ENCODE measurements around the gene PTPRCAP. TPM values are rescaled to one million over a fixed set of nuclear protein-coding genes. Genes with fewer than 3 reads are reported as not detected.
"Not testable (repeated sequence)": the region's sequence is repeated elsewhere in the genome, so short reads cannot be mapped to it uniquely, and the experiment has no call there.

PTPRCAP gene
- total RNA-seq, 1 experiment from 2014 or later = 1.3 TPM

DNA sequence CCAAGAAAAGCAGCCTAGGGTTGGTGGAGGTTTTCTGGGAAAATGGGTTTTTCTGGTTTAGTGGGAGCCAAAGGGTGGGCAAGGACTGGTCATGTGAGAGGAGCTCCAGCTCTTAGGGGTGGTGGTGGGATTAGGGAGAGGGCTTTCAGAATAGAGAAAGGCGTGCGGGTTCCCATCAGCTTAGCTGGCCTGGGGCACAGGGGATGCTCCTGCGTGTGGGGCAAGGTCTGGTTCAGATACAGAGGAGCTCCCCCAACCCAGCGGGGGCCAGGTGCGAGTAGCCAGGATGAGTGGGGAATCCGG lies 30.9 kb upstream of the PTPRCAP start:
- H3K36me3 Mint-ChIP-seq (ENCODE audit: insufficient read depth, unreplicated experiment) = peaks cover 52% of the 10 kb centered on the region
- DNase-seq = no peak
- TF ChIP-seq, protein P1, sequence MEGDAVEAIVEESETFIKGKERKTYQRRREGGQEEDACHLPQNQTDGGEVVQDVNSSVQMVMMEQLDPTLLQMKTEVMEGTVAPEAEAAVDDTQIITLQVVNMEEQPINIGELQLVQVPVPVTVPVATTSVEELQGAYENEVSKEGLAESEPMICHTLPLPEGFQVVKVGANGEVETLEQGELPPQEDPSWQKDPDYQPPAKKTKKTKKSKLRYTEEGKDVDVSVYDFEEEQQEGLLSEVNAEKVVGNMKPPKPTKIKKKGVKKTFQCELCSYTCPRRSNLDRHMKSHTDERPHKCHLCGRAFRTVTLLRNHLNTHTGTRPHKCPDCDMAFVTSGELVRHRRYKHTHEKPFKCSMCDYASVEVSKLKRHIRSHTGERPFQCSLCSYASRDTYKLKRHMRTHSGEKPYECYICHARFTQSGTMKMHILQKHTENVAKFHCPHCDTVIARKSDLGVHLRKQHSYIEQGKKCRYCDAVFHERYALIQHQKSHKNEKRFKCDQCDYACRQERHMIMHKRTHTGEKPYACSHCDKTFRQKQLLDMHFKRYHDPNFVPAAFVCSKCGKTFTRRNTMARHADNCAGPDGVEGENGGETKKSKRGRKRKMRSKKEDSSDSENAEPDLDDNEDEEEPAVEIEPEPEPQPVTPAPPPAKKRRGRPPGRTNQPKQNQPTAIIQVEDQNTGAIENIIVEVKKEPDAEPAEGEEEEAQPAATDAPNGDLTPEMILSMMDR (IDR thresholded peaks at IDR 0.05; ENCODE audit: unreplicated experiment) = no peak
- H3K27ac Mint-ChIP-seq (ENCODE audit: unreplicated experiment) = peak overlapping the region; percentile 64
- peaks cover 10% of the 10 kb centered on the region for H3K27me3 Mint-ChIP-seq (ENCODE audit: unreplicated experiment)
- H3K4me3 Mint-ChIP-seq (ENCODE audit: low read depth, unreplicated experiment) = peak overlapping the region; percentile 85
- intact Hi-C loops (cut with micrococcal nuclease; ENCODE audit: unreplicated experiment) = no loop called here
- CTCF ChIA-PET = interaction anchor here (0.9 to 2.6 kb wide), 5 partner anchors 16 to 157 kb away, joined by 3 to 10 read pairs (median 4); partner anchors contain the start of genes GPR152 and PPP1CA
- no peaks in the 10 kb centered on the region for H3K9me3 Mint-ChIP-seq (ENCODE audit: low read depth, unreplicated experiment)
- H3K4me1 Mint-ChIP-seq (ENCODE audit: low read depth, unreplicated experiment) = peaks cover 42% of the 10 kb centered on the region
- no TSS peak for BruUV-seq (replicated peaks)

DNA sequence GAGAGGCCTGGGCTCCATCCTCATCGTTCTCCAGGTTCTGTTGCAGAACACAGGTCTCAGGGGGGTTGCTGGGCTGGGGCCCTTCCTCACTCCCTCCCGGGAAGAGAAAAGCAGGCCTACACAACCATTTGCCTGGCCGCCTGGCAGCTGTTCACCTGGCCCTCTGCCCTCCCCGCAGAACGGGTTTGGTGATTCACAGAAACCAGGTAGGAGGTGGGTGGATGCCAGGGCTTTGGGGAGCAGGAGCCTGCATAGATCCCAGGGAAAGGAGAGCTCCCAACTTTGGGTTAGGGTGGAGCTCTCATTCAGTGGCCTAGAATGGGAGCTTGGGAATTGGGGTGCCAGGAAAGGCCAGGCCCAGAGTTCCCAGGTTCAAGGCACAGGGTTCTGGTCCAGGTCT lies 30.6 kb upstream of the PTPRCAP start:
- CTCF ChIA-PET = interaction anchor here (0.5 to 2.6 kb wide), 6 partner anchors 16 to 157 kb away, joined by 3 to 10 read pairs (median 4); partner anchors contain the start of genes GPR152 and PPP1CA
- no TSS peak for BruUV-seq (replicated peaks)
- H3K4me1 Mint-ChIP-seq (ENCODE audit: low read depth, unreplicated experiment) = peaks cover 43% of the 10 kb centered on the region

DNA sequence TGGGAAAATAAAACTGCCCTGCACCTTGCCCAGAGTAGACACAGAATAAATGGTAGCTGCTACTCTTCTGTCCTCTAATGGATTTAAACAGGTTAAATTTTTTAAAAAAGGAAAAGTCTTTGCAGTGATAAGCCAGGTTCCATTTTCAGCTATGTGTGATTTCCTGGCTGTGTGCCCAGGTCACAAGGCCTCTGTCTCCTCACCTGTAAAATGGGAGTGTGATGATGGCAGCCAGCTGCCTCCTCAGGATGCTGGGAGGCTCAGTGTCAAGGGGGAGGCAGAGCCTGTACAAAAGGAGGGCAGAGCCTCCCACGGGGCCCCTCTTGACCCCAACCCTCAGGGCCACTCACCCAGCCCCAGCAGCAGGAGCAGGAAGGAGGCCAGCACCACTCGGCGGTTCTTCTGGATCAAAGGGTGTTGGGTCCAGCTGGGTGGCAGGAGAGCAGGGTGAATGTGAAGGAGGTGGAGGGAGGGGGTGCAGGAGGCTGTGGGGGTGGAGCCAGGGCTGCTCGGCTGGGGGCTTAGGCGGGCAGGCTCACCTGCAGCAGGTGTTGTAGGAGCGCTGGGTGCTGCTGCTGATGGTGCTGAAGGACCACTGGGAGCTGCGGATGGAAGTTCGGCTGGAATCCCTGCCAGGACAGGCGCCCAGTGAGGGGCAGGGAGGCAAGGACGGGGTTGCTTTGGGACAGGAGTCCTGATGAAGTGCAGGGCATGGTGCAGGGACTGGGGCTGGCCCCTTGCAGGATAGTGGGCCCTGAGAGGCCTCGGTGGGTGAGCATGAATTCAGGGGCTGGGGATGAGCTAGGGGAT lies 29.7 kb upstream of the PTPRCAP start:
- TF ChIP-seq, protein P1 (IDR thresholded peaks at IDR 0.05; ENCODE audit: unreplicated experiment) = no peak
- intact Hi-C loops (cut with micrococcal nuclease; ENCODE audit: unreplicated experiment) = no loop called here
- Mint-ChIP-seq H3K9me3 (ENCODE audit: low read depth, unreplicated experiment) (no peaks in the 10 kb centered on the region), H3K4me1 (ENCODE audit: low read depth, unreplicated experiment) (peaks cover 43% of the 10 kb centered on the region), H3K4me3 (ENCODE audit: low read depth, unreplicated experiment) (peak overlapping the region; percentile 85), H3K27me3 (ENCODE audit: unreplicated experiment) (peaks cover 6% of the 10 kb centered on the region), H3K27ac (ENCODE audit: unreplicated experiment) (peak overlapping the region; percentile 64), H3K36me3 (ENCODE audit: insufficient read depth, unreplicated experiment) (peaks cover 55% of the 10 kb centered on the region)
- BruUV-seq (replicated peaks) = no TSS peak
- no peak for DNase-seq
- CTCF ChIA-PET = interaction anchor here (0.5 to 1.1 kb wide), 2 partner anchors 92 to 110 kb away, joined by 3 read pairs; no protein-coding TSS in a partner anchor

More for the DNA sequence above, 30.6 kb upstream of the PTPRCAP start:
- Mint-ChIP-seq H3K9me3 (ENCODE audit: low read depth, unreplicated experiment) (no peaks in the 10 kb centered on the region), H3K27me3 (ENCODE audit: unreplicated experiment) (peaks cover 10% of the 10 kb centered on the region), H3K27ac (ENCODE audit: unreplicated experiment) (peak overlapping the region; percentile 64), H3K36me3 (ENCODE audit: insufficient read depth, unreplicated experiment) (peaks cover 55% of the 10 kb centered on the region), H3K4me3 (ENCODE audit: low read depth, unreplicated experiment) (peak overlapping the region; percentile 85)
- DNase-seq = peak; percentile 86
- intact Hi-C loops (cut with micrococcal nuclease; ENCODE audit: unreplicated experiment) = no loop called here
- TF ChIP-seq, protein P1 (IDR thresholded peaks at IDR 0.05; ENCODE audit: unreplicated experiment) = no peak

DNA sequence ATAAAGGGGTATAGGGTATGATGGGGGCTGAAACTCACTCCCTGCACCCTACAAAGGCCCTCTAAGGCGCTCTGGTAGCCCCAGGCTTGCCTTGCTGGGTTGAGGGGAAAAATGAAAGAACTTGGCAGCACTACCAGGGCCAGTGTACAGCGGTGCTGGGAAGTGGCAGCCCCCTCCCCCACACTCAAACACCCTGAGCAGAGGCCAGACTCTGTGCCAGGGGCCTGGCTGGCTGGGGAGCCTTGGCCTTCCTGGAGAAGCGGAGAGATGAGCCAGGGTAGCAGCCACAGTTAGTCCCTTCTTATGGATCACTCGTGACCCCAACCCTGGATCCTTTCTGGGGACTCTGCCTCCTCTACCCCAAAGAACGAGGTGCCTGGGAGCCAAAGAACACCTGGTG lies 28.9 kb upstream of the PTPRCAP start:
- Mint-ChIP-seq H3K4me3 (ENCODE audit: low read depth, unreplicated experiment) (no peak overlapping the region), H3K9me3 (ENCODE audit: low read depth, unreplicated experiment) (no peaks in the 10 kb centered on the region)
- no peak for DNase-seq

DNA sequence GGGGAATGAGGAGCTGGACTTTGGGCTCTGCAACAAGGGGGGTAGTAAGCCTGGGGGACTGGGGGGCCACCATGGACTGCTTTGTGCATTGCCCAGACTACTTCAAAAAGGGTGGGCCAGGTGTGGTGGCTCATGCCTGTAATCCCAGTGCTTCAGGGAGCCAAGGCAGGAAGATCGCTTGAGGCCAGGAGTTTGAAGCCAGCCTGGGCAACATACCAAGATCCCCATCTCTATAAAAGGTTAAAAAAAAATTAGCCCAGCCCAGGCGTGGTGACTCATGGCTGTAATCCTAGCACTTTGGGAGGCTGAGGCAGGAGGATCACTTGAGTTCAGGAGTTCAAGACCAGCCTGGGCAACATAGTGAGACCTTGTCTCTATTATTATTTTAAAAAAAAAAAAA lies 28.0 kb upstream of the PTPRCAP start:
- H3K4me3 Mint-ChIP-seq (ENCODE audit: low read depth, unreplicated experiment) = peak overlapping the region; percentile 94
- DNase-seq; intact Hi-C loops (cut with micrococcal nuclease; ENCODE audit: unreplicated experiment); BruUV-seq (replicated peaks); H3K9me3 Mint-ChIP-seq (ENCODE audit: low read depth, unreplicated experiment); H3K27me3 Mint-ChIP-seq (ENCODE audit: unreplicated experiment): not testable (repeated sequence)
- peaks cover 35% of the 10 kb centered on the region for H3K4me1 Mint-ChIP-seq (ENCODE audit: low read depth, unreplicated experiment)
- H3K27ac Mint-ChIP-seq (ENCODE audit: unreplicated experiment) = peak overlapping the region; percentile 91
- H3K36me3 Mint-ChIP-seq (ENCODE audit: insufficient read depth, unreplicated experiment) = peaks cover 63% of the 10 kb centered on the region
- CTCF ChIA-PET = interaction anchor here (0.6 to 1.0 kb wide), 2 partner anchors 14 to 16 kb away, joined by 4 to 8 read pairs; partner anchors contain the start of gene GPR152

More for the DNA sequence above, 28.9 kb upstream of the PTPRCAP start:
- intact Hi-C loops (cut with micrococcal nuclease; ENCODE audit: unreplicated experiment) = no loop called here
- CTCF ChIA-PET = no interaction called here
- peaks cover 39% of the 10 kb centered on the region for H3K4me1 Mint-ChIP-seq (ENCODE audit: low read depth, unreplicated experiment)
- TF ChIP-seq, protein P1 (IDR thresholded peaks at IDR 0.05; ENCODE audit: unreplicated experiment) = no peak
- H3K27me3 Mint-ChIP-seq (ENCODE audit: unreplicated experiment) = no peaks in the 10 kb centered on the region
- H3K27ac Mint-ChIP-seq (ENCODE audit: unreplicated experiment) = no peak overlapping the region
- BruUV-seq (replicated peaks) = no TSS peak
- H3K36me3 Mint-ChIP-seq (ENCODE audit: insufficient read depth, unreplicated experiment) = peaks cover 55% of the 10 kb centered on the region

Measured in Calu3 (cell line).